ENCODE results near the gene KPRP.
A peak's percentile ranks its signal among the peaks of the same experiment; 100 is the strongest.

Gene KPRP, protein sequence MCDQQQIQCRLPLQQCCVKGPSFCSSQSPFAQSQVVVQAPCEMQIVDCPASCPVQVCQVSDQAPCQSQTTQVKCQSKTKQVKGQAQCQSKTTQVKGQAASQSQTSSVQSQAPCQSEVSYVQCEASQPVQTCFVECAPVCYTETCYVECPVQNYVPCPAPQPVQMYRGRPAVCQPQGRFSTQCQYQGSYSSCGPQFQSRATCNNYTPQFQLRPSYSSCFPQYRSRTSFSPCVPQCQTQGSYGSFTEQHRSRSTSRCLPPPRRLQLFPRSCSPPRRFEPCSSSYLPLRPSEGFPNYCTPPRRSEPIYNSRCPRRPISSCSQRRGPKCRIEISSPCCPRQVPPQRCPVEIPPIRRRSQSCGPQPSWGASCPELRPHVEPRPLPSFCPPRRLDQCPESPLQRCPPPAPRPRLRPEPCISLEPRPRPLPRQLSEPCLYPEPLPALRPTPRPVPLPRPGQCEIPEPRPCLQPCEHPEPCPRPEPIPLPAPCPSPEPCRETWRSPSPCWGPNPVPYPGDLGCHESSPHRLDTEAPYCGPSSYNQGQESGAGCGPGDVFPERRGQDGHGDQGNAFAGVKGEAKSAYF

DNA sequence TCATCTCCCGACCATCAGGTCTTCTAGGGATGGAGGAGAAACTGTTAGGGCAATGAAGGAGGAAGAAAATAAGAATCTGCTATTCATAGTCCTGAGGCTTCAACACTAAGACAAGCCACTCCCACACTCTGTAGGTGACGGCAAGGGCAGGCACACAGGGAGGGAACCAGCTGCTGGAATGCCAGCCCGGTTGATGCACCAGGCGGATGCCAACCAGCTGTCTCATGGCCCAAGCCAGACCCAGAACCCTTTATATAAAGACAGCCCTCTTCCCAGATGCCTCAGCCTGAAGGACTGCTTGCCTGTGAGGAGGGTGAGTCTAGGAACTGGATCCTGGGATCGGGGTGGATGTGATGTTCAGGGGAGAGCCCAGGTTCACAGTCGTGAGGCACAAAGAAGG lies at the start of gene KPRP:
TSS of gene KPRP (plus strand) at position 279 of the 400 bp plus-strand sequence. CDS start 1,564 bp downstream, outside the sequence.
- no peak for DNase-seq (ENCODE audit: low spot score)

DNA sequence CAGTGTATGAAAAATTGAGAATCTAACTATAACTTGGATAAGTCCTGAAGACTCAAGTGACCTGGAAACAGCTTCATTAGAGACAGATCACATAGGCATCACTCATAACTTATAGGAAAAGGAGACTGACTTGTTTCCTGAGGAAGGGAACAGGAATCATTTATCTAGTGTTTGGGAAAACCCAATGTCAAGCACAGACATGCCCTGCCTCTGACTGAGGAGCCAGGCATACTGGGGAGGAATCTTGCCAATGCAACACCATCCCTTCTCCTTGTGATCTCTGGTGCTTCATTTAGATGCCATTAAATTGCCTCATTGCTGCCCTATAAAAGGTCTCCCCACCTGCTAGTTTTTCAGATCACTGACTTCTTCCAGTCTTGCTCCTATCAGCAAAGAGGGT lies 39.6 kb upstream of the KPRP start:
- no peak for DNase-seq (ENCODE audit: low spot score)

DNA sequence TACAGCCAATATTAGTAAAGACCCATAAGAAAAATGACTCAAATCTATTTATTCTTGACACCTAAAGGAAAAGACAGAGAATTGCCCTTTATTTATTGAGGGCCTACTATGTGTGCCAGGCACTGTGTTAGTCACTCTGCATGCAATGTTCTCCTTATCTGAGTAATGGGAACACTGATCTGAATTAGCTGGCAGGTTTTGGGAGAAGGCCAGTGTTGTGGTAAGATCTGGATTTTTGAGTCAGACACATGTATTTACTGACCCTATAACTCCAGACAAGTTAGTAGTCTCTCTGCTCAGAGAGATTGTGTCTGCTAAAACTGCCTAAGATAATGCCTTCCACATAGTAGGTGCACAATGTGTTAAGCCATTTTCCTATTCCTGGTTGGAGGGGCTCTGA lies 32.6 kb upstream of the KPRP start:
- DNase-seq (ENCODE audit: low spot score), result no peak

DNA sequence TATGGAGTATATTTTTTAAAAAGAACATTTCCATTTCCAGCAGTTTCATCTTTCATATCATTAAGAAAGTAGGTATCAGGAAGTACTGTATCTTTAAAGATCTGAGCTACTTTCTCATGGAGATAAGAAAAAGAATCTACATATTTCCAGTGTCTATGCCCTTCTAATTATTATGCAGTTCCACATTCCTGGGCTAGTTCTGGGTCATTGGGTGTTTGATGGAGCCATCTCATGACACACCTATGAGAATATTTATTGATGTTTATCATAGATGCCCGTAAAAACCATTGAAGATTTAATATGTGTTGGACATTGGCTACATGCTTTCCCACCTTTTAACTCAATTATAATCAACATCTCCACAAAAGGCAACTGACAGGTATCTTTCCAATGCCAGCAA lies 28.8 kb upstream of the KPRP start:
- no peak for DNase-seq (ENCODE audit: low spot score)

DNA sequence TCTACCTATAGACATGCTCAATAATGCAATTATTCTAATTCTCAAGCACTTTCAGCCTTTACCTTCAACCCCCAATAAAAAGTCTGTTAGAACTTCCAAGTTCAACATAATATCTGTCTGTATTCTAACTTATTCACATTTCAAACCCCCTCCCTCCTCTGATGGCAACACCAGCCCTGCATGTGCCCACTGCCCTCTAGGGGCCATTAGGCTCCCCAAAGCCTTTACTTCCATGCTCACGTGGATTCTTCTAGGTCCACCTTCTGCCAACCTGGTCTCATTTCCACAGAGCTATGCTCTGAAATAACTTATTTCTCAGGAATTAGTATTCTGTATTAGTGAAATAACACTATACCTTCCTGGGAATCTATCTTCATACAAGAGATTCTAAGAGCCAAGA lies 22.2 kb upstream of the KPRP start:
- no peak for DNase-seq (ENCODE audit: low spot score)

DNA sequence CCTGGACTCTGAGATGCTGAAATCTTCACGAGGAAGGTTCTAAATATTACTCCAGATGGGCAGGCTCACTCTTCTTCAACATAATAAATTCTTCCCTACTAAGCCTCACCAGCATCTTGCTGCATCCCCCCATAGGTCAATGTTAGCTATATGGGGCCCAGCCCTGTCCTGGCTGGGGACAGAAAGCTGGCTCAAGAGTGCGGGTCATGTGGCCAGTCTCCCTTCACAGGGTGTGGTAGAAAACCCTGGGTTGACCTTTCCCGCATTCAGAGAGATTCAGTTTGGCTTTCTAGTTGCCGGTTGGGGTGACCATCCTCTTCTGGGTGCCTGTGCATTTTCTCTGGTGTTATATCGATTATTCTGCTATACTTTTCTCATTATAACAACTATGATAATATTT lies 19.8 kb upstream of the KPRP start:
- DNase-seq (ENCODE audit: low spot score), result no peak

DNA sequence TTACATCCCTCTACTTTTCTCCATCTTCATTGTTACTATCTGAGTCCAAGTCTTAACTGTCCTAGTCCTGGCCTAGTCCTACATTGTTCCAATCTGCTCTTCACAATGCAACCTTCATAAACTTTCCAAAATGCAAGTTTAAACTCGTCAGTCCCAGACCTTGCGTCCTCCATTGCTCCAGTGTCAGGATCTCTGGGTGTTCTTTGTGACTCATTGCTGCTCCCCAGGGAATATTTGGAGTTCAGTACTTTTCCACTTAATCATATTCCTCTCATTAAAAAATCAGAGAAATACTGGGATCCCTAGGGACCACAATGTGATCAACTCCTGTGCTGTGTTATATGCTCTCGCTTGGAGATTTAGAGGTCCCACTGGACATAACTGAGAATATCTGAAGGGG lies 18.0 kb upstream of the KPRP start:
- DNase-seq (ENCODE audit: low spot score), result no peak

DNA sequence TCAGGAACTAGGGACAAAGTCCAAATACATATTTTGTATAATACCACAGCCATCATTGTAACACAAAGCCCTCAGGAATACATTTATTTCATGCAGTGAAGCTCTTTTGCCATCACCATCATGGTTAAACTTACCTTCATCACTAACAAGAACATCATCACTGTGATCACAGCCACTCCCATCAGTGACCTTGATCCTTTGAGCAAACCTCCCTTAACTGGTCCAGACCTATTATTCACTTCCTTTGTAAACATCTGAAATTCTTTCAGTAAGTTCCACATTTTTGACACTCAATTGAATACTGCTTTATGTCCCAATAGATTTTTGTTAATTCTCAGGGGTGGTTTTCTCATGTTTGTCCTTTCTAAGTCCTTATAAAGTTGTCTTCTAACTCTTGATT lies 16.2 kb upstream of the KPRP start:
- DNase-seq (ENCODE audit: low spot score), result no peak

DNA sequence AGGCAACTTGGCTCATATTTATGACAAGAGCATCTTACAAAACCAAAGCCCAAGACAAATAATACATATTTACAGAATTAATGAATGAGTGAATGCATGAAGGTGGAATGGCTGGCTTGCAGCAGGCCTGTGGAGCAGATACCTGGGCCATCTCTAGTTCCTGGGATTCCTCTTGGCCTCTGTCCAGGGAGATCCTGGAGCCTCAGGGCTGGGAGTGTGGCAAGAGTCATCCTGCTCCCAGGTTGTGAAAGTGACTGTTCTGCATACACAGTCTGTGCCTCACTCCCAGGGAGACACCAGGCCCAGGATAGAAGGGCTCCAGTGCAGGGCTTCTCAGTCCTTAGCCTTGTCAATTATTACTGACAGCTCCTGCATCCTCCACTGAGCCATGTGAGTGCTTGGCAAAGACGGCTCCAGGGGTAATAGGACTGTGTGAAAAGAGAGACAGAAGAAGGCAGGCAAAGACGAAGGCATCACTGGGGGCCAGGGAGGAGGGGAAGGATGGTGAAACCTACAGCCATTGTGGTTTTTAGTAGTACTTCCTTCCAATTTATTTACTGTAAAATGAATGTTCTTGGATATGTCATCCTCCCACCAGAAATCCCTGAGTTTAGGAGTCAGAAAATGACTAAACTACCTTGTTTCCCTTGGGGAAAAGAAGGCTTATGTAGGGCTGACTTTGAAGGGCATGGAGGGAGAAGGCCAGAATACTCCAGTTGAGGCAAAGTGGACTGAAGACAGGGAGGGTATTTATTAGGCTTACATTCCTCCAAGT lies 14.3 kb upstream of the KPRP start:
- DNase-seq (ENCODE audit: low spot score), result no peak

DNA sequence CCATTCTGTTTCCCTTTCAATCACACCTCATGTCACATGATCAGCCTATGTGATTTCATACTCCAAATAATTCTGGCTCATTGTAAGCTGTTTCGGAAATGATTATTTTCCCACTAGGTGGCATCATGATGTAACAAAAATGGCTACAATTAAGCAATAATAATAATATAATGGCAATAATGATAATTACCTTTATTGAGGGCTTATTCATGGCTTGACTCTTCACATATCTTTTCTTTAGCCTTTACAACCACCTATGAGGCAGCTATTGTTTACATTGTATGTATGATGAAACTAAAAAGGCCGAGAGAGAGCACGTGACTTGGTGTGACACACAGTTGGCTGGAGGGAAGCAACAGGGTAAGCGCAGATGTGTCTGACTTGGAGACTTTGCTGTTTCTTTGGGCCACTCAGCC lies 12.5 kb upstream of the KPRP start:
- no peak for DNase-seq (ENCODE audit: low spot score)

DNA sequence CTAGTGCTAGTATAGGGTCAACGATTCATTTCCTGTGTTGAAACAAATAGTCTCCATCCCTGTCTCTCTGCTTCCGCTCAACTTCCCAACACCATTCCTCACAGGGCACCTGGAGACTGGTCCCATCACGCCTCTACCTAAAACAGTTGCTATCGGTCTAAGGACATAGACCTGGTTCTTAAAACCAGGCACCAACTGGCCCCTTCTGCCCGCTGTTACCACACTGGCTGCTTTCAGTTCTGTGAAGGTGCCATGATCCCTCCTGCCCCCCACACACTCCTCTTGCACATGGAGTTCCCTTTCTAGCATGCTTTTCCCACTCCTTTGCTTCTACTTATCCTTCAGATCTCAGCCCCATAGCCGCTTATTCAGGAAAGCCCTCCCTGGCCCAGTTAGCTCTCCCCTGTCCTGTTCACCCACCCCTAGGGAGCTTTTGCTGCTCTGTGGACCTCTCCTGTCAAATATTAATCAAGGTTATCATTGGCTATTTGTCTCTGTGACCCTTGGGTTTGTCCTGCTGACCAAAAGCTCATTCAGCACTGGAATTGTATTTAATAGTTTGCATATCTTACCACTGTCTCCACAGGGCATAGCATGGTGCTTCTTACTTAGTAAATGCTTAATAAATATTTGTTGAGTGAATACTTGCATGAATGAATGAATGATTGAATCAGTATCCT lies 11.9 kb upstream of the KPRP start:
- DNase-seq (ENCODE audit: low spot score), result no peak

DNA sequence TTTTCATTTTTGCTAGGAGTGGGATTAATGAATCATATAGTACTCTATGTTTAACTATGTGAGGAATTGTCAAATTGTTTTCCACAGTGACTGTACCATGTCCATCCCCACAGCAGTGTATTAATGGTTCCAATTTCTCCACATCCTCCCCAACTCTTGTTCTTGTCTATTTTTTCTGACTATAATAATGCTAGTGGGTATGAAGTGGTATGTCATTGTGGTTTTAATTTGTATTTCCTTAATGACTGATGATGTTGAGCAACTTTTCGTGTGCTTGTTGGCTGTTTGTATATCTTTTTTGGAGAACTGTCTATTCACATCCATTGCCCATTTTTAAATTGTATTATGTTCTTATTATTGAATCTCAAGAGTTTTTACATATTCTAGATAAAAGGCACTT lies 10.0 kb upstream of the KPRP start:
- no peak for DNase-seq (ENCODE audit: low spot score)

DNA sequence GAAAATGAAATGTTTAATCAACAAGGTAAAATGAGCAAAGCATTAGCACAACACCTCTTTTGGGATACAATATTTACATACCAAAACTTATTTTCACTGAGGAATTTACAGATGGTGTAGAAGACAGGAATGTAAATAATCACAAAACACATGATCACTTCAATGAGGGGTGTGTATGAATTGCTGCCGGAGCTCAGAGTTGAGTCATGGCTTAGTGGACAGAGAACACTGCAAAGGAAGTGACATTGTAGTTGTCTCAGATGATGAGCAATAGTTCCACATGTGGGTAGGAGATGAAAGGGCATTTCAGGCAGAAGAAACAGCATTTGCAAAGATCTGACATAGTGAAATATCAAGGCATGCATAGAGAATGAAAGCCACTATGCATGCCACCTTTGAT lies 5.6 kb upstream of the KPRP start:
- DNase-seq (ENCODE audit: low spot score), result peak; percentile 57

DNA sequence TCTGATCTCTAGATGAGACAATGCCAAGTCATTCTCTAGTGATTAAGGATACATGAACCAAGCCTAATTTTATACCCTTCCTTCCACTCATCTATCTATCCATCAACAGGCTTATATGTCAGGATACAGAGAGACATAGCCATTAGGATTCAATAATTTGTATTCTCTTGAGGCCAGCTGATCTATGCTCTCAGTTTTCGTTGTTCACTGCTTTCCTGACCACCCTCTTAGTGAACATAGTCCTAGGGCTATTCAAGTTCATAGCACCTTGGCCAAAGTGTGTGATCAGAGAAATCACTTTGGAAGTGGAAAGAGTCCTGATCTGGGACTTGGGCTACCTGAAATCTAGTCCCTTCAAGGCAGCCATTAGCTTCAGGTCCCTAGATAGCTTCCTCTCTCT lies 4.2 kb upstream of the KPRP start:
- no peak for DNase-seq (ENCODE audit: low spot score)

DNA sequence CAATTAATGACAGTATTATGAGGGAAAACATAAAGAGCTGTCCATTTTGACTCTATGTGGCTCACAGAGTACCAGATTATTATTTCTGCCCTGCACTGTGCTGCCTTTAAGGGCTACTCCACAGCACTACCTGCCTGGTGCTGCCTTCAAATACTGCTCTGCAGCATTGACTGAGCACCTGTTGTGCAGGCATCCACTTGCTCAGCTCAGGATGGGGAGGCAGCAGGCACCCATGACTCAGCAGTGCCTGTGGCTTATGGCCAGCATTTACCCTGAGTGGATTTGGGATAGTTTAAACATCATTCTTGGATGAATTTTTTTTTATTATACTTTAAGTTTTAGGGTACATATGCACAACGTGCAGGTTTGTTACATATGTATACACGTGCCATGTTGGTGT lies 953 bp upstream of the KPRP start:
- DNase-seq (ENCODE audit: low spot score), result no peak

DNA sequence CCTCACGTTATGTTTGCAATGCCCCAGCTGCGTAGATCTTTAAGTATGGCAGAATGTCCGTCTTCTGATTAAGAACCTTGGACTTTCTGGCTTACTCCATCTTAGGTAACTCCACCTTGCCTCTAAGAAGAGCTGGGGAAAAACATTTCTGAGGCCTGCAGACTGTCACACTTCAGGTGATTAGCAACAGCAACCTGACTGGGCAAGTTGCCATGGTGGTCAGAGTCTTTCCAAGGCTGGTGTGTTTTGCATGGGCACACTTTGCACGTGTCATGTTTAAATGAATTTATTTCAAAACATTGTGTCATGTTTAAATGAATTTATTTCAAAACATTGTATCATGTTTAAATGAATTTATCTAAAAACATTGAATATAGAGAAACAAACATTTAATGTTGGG lies 811 bp downstream of the KPRP start:
- DNase-seq (ENCODE audit: low spot score), result no peak

DNA sequence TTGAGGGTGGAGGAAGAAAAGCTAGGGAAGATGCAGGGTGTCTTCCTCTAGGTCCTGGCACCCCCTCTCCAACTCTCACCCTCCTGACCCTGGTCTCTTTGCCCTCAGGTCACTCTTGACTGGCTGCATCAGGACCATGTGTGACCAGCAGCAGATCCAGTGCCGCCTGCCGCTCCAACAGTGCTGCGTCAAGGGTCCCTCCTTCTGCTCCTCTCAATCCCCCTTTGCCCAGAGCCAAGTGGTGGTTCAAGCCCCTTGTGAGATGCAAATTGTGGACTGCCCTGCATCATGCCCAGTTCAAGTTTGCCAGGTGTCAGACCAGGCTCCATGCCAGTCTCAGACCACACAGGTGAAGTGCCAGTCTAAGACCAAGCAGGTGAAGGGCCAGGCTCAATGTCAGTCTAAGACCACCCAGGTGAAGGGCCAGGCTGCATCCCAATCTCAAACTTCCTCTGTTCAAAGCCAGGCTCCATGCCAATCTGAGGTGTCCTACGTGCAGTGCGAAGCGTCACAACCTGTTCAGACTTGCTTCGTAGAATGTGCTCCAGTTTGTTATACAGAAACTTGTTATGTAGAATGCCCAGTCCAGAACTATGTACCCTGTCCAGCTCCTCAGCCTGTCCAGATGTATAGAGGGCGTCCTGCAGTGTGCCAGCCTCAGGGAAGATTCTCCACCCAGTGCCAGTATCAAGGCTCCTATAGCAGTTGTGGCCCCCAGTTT lies 1.8 kb downstream of the KPRP start:
- no peak for DNase-seq (ENCODE audit: low spot score)

DNA sequence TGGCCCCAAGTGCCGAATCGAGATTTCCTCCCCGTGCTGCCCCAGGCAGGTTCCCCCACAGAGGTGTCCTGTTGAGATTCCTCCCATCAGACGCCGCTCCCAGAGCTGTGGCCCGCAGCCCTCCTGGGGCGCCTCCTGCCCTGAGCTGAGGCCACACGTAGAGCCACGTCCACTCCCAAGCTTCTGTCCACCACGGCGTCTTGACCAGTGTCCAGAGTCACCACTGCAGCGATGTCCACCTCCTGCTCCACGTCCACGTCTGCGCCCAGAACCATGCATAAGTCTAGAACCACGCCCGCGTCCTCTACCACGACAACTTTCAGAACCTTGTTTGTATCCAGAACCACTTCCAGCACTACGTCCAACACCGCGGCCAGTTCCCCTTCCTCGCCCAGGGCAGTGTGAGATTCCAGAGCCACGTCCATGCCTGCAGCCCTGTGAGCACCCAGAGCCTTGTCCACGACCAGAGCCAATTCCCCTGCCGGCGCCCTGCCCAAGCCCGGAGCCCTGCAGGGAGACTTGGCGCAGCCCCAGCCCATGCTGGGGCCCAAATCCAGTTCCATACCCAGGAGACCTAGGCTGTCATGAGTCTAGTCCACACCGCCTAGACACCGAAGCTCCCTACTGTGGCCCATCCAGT lies 2.8 kb downstream of the KPRP start:
- no peak for DNase-seq (ENCODE audit: low spot score)

DNA sequence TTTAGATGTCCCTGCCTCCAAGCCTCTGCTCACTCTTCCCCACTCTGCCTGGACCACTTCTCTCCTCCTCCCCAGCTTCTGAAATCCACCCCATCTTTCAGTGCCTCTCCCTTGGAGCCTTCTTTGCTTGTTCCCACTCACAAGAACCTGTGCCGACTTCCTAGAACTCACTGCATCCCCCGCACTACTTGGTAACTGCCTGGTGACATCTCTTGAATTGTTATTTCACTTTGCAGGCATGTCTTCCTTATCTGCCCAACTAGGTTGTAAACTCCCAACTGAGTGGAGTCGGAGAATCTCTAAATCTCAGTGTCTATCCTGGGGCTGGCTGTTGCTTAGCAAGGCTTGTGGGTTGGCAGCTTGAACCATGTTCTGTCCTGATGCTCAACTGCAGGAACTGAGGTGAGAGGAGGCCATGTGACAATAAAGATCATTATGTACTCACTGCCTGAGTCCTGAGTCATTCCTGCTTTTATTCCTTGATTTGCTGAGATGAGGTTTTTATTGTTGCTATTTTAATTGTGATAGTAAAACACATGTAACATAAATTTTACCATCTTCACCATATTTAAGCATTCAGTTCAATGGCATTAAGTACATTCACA lies 3.9 kb downstream of the KPRP start:
- DNase-seq (ENCODE audit: low spot score), result no peak

DNA sequence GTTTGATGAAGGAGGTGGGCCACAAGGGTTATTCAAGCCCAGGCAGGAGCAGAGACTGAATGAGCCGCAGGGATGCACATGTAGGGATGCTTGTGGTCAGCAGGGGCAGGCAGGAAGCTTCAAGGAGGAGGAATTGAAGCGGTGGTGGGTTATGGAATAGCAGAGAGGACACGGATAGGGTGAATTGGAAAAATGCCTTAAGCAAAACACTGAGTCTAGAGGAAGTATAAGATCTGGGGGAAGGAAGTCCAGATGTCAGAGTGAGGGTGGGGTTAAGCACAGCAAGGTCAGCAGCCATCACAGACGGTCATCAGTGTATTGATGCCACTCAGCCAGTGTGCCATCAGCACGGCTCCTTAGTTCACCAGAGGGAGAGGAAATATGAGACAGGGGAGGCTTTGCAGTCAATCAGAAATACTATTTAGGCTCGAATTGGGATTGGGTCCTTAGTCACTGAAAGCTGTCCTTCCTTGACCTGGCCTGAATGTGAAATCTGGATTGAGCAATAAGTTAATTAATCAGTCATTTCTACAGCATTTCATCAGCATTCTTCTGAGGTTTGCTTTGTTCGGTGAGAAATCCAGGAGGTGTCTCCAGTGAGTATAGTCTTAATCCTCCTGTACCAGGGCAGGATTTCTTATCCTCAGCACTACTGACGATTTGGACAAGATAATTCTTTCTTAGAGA lies 11.2 kb downstream of the KPRP start:
- no peak for DNase-seq (ENCODE audit: low spot score)

Measured in AG20443 (cell line).